ENCODE measurements around the gene OSTM1.

OSTM1 gene

GRCh38 chr6:108100003-108100402 lies 25.5 kb upstream of the OSTM1 start:
- DNase-seq = no peak

- no peak for DNase-seq
Measured at GRCh38 chr6:108097882-108098281, 23.3 kb upstream of the OSTM1 start.

- DNase-seq = no peak
Measured at GRCh38 chr6:108093781-108094300, 19.3 kb upstream of the OSTM1 start.

GRCh38 chr6:108091288-108091687 lies 16.7 kb upstream of the OSTM1 start:
- DNase-seq = no peak

- no peak for DNase-seq
Measured at GRCh38 chr6:108083349-108083748, 8.8 kb upstream of the OSTM1 start.

GRCh38 chr6:108082539-108082938 lies 8.0 kb upstream of the OSTM1 start:
- DNase-seq = no peak

- DNase-seq = no peak
Measured at GRCh38 chr6:108080010-108080780, 5.7 kb upstream of the OSTM1 start.

GRCh38 chr6:108078191-108078590 lies 3.6 kb upstream of the OSTM1 start:
- DNase-seq = no peak

- no peak for DNase-seq
Measured at GRCh38 chr6:108074057-108074358, 533 bp downstream of the OSTM1 start.

GRCh38 chr6:108071736-108072276 lies 2.7 kb downstream of the OSTM1 start:
- DNase-seq = no peak

- DNase-seq = no peak
Measured at GRCh38 chr6:108068618-108069017, 5.9 kb downstream of the OSTM1 start.

- DNase-seq = no peak
Measured at GRCh38 chr6:108068182-108068581, 6.4 kb downstream of the OSTM1 start.

- DNase-seq = no peak
Measured at GRCh38 chr6:108052706-108053105, 21.8 kb downstream of the OSTM1 start.

- DNase-seq = no peak
Measured at GRCh38 chr6:108051481-108051880, 23.1 kb downstream of the OSTM1 start.

- DNase-seq = no peak
Measured at GRCh38 chr6:108039681-108040080, 34.9 kb downstream of the OSTM1 start.

- no peak for DNase-seq
Measured at GRCh38 chr6:108036884-108037283, 37.7 kb downstream of the OSTM1 start.

GRCh38 chr6:108031968-108032367 lies 42.6 kb downstream of the OSTM1 start:
- no peak for DNase-seq

GRCh38 chr6:108030211-108030610 lies 44.3 kb downstream of the OSTM1 start:
- no peak for DNase-seq

GRCh38 chr6:108029226-108029921 lies 45.2 kb downstream of the OSTM1 start:
- DNase-seq = no peak

GRCh38 chr6:108027594-108027993 lies 46.9 kb downstream of the OSTM1 start:
- peak; percentile 34 for DNase-seq

GRCh38 chr6:108027056-108027455 lies 47.5 kb downstream of the OSTM1 start:
- no peak for DNase-seq

- no peak for DNase-seq
Measured at GRCh38 chr6:108024427-108025073, 50.0 kb downstream of the OSTM1 start.

GRCh38 chr6:108020472-108021116 lies 53.9 kb downstream of the OSTM1 start:
- DNase-seq = no peak
